Stomach smooth muscle (tissue), 2 donors: ENCODE results near the gene SYT17.

ENCODE experiments used
- H3K27ac ChIP-seq: one replicate; pipeline ENCODE4 v1.7.0; 2013; ENCODE audit warnings: mild to moderate bottlenecking, low read length, inconsistent platforms
- H3K27me3 ChIP-seq, 2 donors: one replicate each; pipeline ENCODE4 v1.7.0; 2013; ENCODE audit warnings: low read length in 2 of 2; ENCODE audit not compliant: insufficient read depth in 2 of 2, control insufficient read depth in 1 of 2
- H3K36me3 ChIP-seq, 2 donors: one replicate each; pipeline ENCODE4 v1.7.0; 2013; ENCODE audit warnings: low read length in 2 of 2; ENCODE audit not compliant: control insufficient read depth in 2 of 2, insufficient read depth in 2 of 2
- H3K4me1 ChIP-seq: one replicate; pipeline ENCODE4 v1.7.0; 2013; ENCODE audit warnings: low read length; ENCODE audit not compliant: control insufficient read depth, insufficient read depth
- H3K4me3 ChIP-seq, 2 donors: one replicate each; pipeline ENCODE4 v1.7.0; 2013; ENCODE audit warnings: low read length in 2 of 2
- H3K9ac ChIP-seq, 2 donors: one replicate each; pipeline ENCODE4 v1.7.0; 2013; ENCODE audit warnings: low read length in 2 of 2, mild to moderate bottlenecking in 1 of 2
- H3K9me3 ChIP-seq, 2 donors: one replicate each; pipeline ENCODE4 v1.7.0; 2013; ENCODE audit warnings: low read length in 2 of 2; ENCODE audit not compliant: control insufficient read depth in 2 of 2
- donor health status: healthy.
- donor health status: Pancreatic carcinoma.

SYT17 gene

GRCh38 chr16:19285431-19285830, 117.4 kb downstream of the SYT17 start, which contains the start of gene CLEC19A:
TSS of gene CLEC19A (plus strand) at chr16:19285731. CDS start at chr16:19285852, 121 bp downstream.
- Histone ChIP-seq H3K9me3 (no peaks in the 10 kb centered on the region), H3K4me1 (peaks cover 11% of the 10 kb centered on the region), H3K27me3 (no peaks in the 10 kb centered on the region), H3K27ac (no peak within 1 kb of the TSS), H3K9ac (no peak within 1 kb of the TSS), H3K4me3 (no peak within 1 kb of the TSS), H3K36me3 (no peaks in the 10 kb centered on the region)

GRCh38 chr16:19286827-19287226, 118.8 kb downstream of the SYT17 start:
- H3K9me3 ChIP-seq, result no peaks in the 10 kb centered on the region
- no peak overlapping the region for H3K9ac ChIP-seq
- no peaks in the 10 kb centered on the region for H3K27me3 ChIP-seq
- H3K4me1 ChIP-seq, result peaks cover 16% of the 10 kb centered on the region
- H3K27ac ChIP-seq, result no peak overlapping the region
- no peak overlapping the region for H3K4me3 ChIP-seq
- H3K36me3 ChIP-seq, result no peaks in the 10 kb centered on the region

- Histone ChIP-seq H3K9ac (no peak overlapping the region), H3K4me1 (peaks cover 17% of the 10 kb centered on the region), H3K27me3 (no peaks in the 10 kb centered on the region), H3K36me3 (no peaks in the 10 kb centered on the region), H3K4me3 (no peak overlapping the region), H3K9me3 (no peaks in the 10 kb centered on the region), H3K27ac (no peak overlapping the region)
These were observed 119.2 kb downstream of the SYT17 start for GRCh38 chr16:19287241-19287640.

GRCh38 chr16:19288872-19289799, 121.1 kb downstream of the SYT17 start:
- H3K9me3 ChIP-seq, result no peaks in the 10 kb centered on the region
- no peak overlapping the region for H3K9ac ChIP-seq
- peaks cover 13% of the 10 kb centered on the region for H3K4me1 ChIP-seq
- no peaks in the 10 kb centered on the region for H3K36me3 ChIP-seq
- no peak overlapping the region for H3K27ac ChIP-seq
- H3K4me3 ChIP-seq, result no peak overlapping the region
- H3K27me3 ChIP-seq, result no peaks in the 10 kb centered on the region

GRCh38 chr16:19289811-19290485, 121.9 kb downstream of the SYT17 start:
- no peaks in the 10 kb centered on the region for H3K36me3 ChIP-seq

GRCh38 chr16:19290860-19291259, 122.8 kb downstream of the SYT17 start:
- Histone ChIP-seq H3K4me3 (no peak overlapping the region), H3K4me1 (peaks cover 9% of the 10 kb centered on the region), H3K27ac (no peak overlapping the region), H3K9ac (no peak overlapping the region), H3K9me3 (no peaks in the 10 kb centered on the region), H3K27me3 (no peaks in the 10 kb centered on the region), H3K36me3 (no peaks in the 10 kb centered on the region)

More at GRCh38 chr16:19289811-19290485, 121.9 kb downstream of the SYT17 start:
- Histone ChIP-seq H3K4me1 (peaks cover 10% of the 10 kb centered on the region), H3K9ac (no peak overlapping the region), H3K27me3 (no peaks in the 10 kb centered on the region), H3K4me3 (no peak overlapping the region), H3K27ac (no peak overlapping the region), H3K9me3 (no peaks in the 10 kb centered on the region)

- no peak overlapping the region for H3K4me3 ChIP-seq
These were observed 123.4 kb downstream of the SYT17 start for GRCh38 chr16:19291475-19291874.

GRCh38 chr16:19292186-19292585, 124.1 kb downstream of the SYT17 start:
- Histone ChIP-seq H3K36me3 (no peaks in the 10 kb centered on the region), H3K9ac (no peak overlapping the region), H3K9me3 (no peaks in the 10 kb centered on the region), H3K27me3 (no peaks in the 10 kb centered on the region), H3K4me1 (peaks cover 9% of the 10 kb centered on the region), H3K27ac (no peak overlapping the region), H3K4me3 (no peak overlapping the region)

More at GRCh38 chr16:19291475-19291874, 123.4 kb downstream of the SYT17 start:
- no peaks in the 10 kb centered on the region for H3K36me3 ChIP-seq
- H3K9ac ChIP-seq, result no peak overlapping the region
- H3K27ac ChIP-seq, result no peak overlapping the region
- no peaks in the 10 kb centered on the region for H3K27me3 ChIP-seq
- H3K9me3 ChIP-seq, result no peaks in the 10 kb centered on the region
- H3K4me1 ChIP-seq, result peaks cover 9% of the 10 kb centered on the region

GRCh38 chr16:19294156-19294649, 126.2 kb downstream of the SYT17 start:
- H3K4me3 ChIP-seq, result no peak overlapping the region
- peaks cover 9% of the 10 kb centered on the region for H3K4me1 ChIP-seq
- H3K36me3 ChIP-seq, result no peaks in the 10 kb centered on the region
- no peaks in the 10 kb centered on the region for H3K9me3 ChIP-seq
- H3K27me3 ChIP-seq, result no peaks in the 10 kb centered on the region
- no peak overlapping the region for H3K9ac ChIP-seq
- H3K27ac ChIP-seq, result no peak overlapping the region

- Histone ChIP-seq H3K36me3 (no peaks in the 10 kb centered on the region), H3K27me3 (no peaks in the 10 kb centered on the region), H3K9ac (no peak overlapping the region), H3K4me1 (peaks cover 6% of the 10 kb centered on the region), H3K27ac (no peak overlapping the region), H3K9me3 (no peaks in the 10 kb centered on the region), H3K4me3 (no peak overlapping the region)
These were observed 127.4 kb downstream of the SYT17 start for GRCh38 chr16:19295393-19295792.
